HepG2 (cell line): ENCODE data around the gene MSANTD2. TPM values are rescaled to one million over a fixed set of nuclear protein-coding genes. Genes with fewer than 3 reads are reported as not detected.

Source experiments
- EHMT2 ChIP-seq: fragments of 200-600 bp; sonication (generic); IDR thresholded peaks from 2 replicates; pipeline ENCODE4 v1.7.0; 2017; ENCODE audit warnings: antibody characterized with exemption, low read depth, low read length, borderline replicate concordance
- GABPB1 ChIP-seq: IDR thresholded peaks from 2 replicates; pipeline ENCODE4 v1.6.1; 2016; ENCODE audit warnings: mild to moderate bottlenecking, missing genetic modification reagents, moderate library complexity, missing compliant biosample characterization
- HMGA1 ChIP-seq: sonication (generic); formaldehyde crosslinking; conservative IDR thresholded peaks from 2 replicates; pipeline ENCODE4 v1.4.0; 2020; ENCODE audit warnings: missing genetic modification reagents
- KDM6A ChIP-seq: IDR thresholded peaks from 2 replicates; pipeline ENCODE4 v1.6.1; 2016; ENCODE audit warnings: low read depth
- PITX1 ChIP-seq: sonication (generic); formaldehyde crosslinking; IDR thresholded peaks from 2 replicates; pipeline ENCODE4 v1.5.1; 2020; ENCODE audit warnings: mild to moderate bottlenecking, missing genetic modification reagents
- SIX1 ChIP-seq: sonication (generic); formaldehyde crosslinking; IDR thresholded peaks from 2 replicates; pipeline ENCODE4 v1.4.0; 2020; ENCODE audit warnings: missing genetic modification reagents, borderline replicate concordance
- SP2 ChIP-seq: sonication (generic); formaldehyde crosslinking; IDR thresholded peaks from 2 replicates; pipeline ENCODE4 v1.5.1; 2020; ENCODE audit warnings: mild to moderate bottlenecking, missing genetic modification reagents
- THYN1 ChIP-seq: sonication (generic); formaldehyde crosslinking; IDR thresholded peaks from 2 replicates; pipeline ENCODE4 v1.8.1; 2023; ENCODE audit warnings: low read depth, mild to moderate bottlenecking, moderate library complexity, missing genetic modification reagents, borderline replicate concordance
- TOE1 ChIP-seq: sonication (generic); formaldehyde crosslinking; IDR thresholded peaks from 2 replicates; pipeline ENCODE4 v1.4.0; 2020; ENCODE audit warnings: mild to moderate bottlenecking, missing genetic modification reagents
- ZBTB1 ChIP-seq: sonication (generic); formaldehyde crosslinking; IDR thresholded peaks from 2 replicates; pipeline ENCODE4 v1.4.0; 2020; ENCODE audit warnings: missing genetic modification reagents, borderline replicate concordance
- ZC3H4 ChIP-seq: sonication (generic); formaldehyde crosslinking; IDR thresholded peaks from 2 replicates; pipeline ENCODE4 v1.4.0; 2020; ENCODE audit warnings: missing genetic modification reagents, borderline replicate concordance
- ZNF232 ChIP-seq: sonication (generic); formaldehyde crosslinking; IDR thresholded peaks from 2 replicates; pipeline ENCODE4 v1.4.0; 2020; ENCODE audit warnings: missing genetic modification reagents, borderline replicate concordance
- ZNF251 ChIP-seq: sonication (generic); formaldehyde crosslinking; IDR thresholded peaks from 2 replicates; pipeline ENCODE4 v1.9.0; 2021; ENCODE audit warnings: mild to moderate bottlenecking, missing genetic modification reagents
- ZNF256 ChIP-seq: sonication (generic); formaldehyde crosslinking; conservative IDR thresholded peaks from 2 replicates; pipeline ENCODE4 v1.4.0; 2020; ENCODE audit warnings: missing genetic modification reagents
- ZNF343 ChIP-seq: sonication (generic); formaldehyde crosslinking; IDR thresholded peaks from 2 replicates; pipeline ENCODE4 v1.4.0; 2020; ENCODE audit warnings: mild to moderate bottlenecking, missing genetic modification reagents
- ZNF430 ChIP-seq: sonication (generic); formaldehyde crosslinking; IDR thresholded peaks from 2 replicates; pipeline ENCODE4 v1.9.0; 2021; ENCODE audit warnings: mild to moderate bottlenecking, missing genetic modification reagents
- ZNF644 ChIP-seq: IDR thresholded peaks from 2 replicates; pipeline ENCODE4 v1.6.1; 2016; ENCODE audit warnings: low read depth
- ZNF713 ChIP-seq: sonication (generic); formaldehyde crosslinking; IDR thresholded peaks from 2 replicates; pipeline ENCODE4 v1.4.0; 2020; ENCODE audit warnings: mild to moderate bottlenecking, missing genetic modification reagents
- ZNF773 ChIP-seq: sonication (generic); formaldehyde crosslinking; IDR thresholded peaks from 2 replicates; pipeline ENCODE4 v1.4.0; 2020; ENCODE audit warnings: missing genetic modification reagents, borderline replicate concordance
- polyA plus RNA-seq, 8 experiments: library from polyadenylated mRNA; depleted of rRNA in 3 of 8; stranded (reverse) in 7 of 8; unstranded in 1 of 8; fragments of >200 nt; fragmentation: Illumina TruSeq in 4 of 8; extraction: Trizol in 4 of 8; gene quantifications; 2 replicates each; pipeline versions ENCODE4 v1.2.1 to v1.2.3, GENCODE V29; 2011 to 2016; ENCODE audit warnings: low read depth in 4 of 8, missing spikeins in 1 of 8, mixed read lengths in 1 of 8; ENCODE audit not compliant: insufficient read depth in 1 of 8
- total RNA-seq, 5 experiments: library from RNA; depleted of rRNA; stranded (reverse); fragments of >200 nt; fragmentation: Illumina TruSeq; extraction: Trizol; gene quantifications; 2 replicates each; pipeline ENCODE4 v1.2.3, GENCODE V29; 2016; ENCODE audit warnings: low read depth in 1 of 5
- TF ChIP-seq, protein P1 (sequence below): sonication (generic); formaldehyde crosslinking; IDR thresholded peaks from 2 replicates; pipeline ENCODE4 v1.4.0; 2020; ENCODE audit warnings: missing genetic modification reagents
- TF ChIP-seq, protein P2 (sequence below): sonication (generic); formaldehyde crosslinking; IDR thresholded peaks from 2 replicates; pipeline ENCODE4 v1.9.0; 2021; ENCODE audit warnings: missing genetic modification reagents, borderline replicate concordance
- TF ChIP-seq, protein P3 (sequence below): sonication (generic); formaldehyde crosslinking; IDR thresholded peaks from 2 replicates; pipeline ENCODE4 v1.4.0; 2020; ENCODE audit warnings: missing genetic modification reagents, borderline replicate concordance
- TF ChIP-seq, protein P4 (sequence below): sonication (generic); formaldehyde crosslinking; IDR thresholded peaks from 2 replicates; pipeline ENCODE4 v1.8.1; 2023; ENCODE audit warnings: mild to moderate bottlenecking, moderate library complexity, missing genetic modification reagents

Gene MSANTD2
- total and polyA plus RNA-seq, 2 of the 13 experiments (the other 11 are each of a cell fraction or from before 2014, with no cell fraction given): 8.7 to 10.1 TPM

DNA sequence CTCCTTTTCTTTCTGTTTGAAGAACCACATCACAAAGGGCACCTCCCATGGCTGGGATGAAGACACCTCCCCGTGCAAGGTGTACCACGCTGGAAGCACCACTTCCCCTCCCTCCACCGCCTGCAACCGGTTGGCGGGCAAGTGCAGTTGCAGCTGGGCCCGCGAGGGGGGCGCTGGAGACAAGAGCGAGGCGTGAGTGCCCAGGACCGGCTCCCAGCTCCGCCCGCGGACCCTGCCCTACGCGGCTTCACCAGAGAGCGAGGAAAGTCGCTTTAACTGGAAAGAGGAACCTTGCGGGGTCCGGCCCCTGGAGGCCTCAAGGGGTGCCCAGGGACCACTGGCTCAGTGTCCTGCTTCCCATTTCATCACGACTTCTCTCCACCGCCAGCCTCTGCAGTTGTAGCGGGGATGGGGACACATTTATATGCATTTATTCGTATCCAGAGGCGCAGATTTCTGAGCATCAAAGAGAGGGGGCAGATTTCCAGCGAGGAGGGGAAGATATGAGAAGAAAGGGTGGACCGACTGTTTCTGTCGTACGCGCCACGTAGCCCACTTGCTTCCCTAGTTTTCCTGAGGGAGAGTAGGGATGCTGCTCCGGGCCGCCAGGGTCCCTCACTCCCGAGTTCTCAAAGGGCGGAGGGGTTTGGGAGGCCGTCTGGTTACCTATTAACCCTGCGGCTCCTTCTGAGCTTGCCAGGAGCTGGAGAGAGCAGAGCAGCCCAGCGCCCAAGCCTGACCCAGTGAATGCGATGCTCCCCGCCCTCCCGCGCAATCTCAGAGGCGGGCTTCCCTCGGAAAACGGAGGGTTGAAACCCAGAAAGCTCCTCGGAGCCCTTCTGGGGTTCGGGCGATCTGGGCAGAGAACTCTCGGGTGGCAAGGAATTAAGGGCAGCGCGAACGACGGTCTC lies 41.6 kb downstream of the MSANTD2 start (continued):
- TF ChIP-seq ZNF713 (CRISPR knock-in tag) (no peak), EHMT2 (no peak), THYN1 (CRISPR knock-in tag) (no peak), ZBTB1 (CRISPR knock-in tag) (no peak), PITX1 (CRISPR knock-in tag) (no peak), ZNF251 (CRISPR knock-in tag) (no peak), ZNF644 (CRISPR knock-in tag) (0 out of 2 replicates have a peak, but pooled peaks have one; percentile 31), ZNF430 (CRISPR knock-in tag) (no peak), GABPB1 (CRISPR knock-in tag) (peak; percentile 59), TOE1 (CRISPR knock-in tag) (no peak), ZNF343 (CRISPR knock-in tag) (no peak), ZNF256 (CRISPR knock-in tag) (no peak), HMGA1 (CRISPR knock-in tag) (no peak), ZC3H4 (CRISPR knock-in tag) (no peak), KDM6A (CRISPR knock-in tag) (no peak), SP2 (CRISPR knock-in tag) (no peak), SIX1 (CRISPR knock-in tag) (no peak), ZNF773 (CRISPR knock-in tag) (no peak), ZNF232 (CRISPR knock-in tag) (no peak)
- TF ChIP-seq, protein P1, sequence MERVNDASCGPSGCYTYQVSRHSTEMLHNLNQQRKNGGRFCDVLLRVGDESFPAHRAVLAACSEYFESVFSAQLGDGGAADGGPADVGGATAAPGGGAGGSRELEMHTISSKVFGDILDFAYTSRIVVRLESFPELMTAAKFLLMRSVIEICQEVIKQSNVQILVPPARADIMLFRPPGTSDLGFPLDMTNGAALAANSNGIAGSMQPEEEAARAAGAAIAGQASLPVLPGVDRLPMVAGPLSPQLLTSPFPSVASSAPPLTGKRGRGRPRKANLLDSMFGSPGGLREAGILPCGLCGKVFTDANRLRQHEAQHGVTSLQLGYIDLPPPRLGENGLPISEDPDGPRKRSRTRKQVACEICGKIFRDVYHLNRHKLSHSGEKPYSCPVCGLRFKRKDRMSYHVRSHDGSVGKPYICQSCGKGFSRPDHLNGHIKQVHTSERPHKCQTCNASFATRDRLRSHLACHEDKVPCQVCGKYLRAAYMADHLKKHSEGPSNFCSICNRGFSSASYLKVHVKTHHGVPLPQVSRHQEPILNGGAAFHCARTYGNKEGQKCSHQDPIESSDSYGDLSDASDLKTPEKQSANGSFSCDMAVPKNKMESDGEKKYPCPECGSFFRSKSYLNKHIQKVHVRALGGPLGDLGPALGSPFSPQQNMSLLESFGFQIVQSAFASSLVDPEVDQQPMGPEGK (CRISPR knock-in tag): peak; percentile 55; the same call in 1 of the 2 replicates
- TF ChIP-seq, protein P2, sequence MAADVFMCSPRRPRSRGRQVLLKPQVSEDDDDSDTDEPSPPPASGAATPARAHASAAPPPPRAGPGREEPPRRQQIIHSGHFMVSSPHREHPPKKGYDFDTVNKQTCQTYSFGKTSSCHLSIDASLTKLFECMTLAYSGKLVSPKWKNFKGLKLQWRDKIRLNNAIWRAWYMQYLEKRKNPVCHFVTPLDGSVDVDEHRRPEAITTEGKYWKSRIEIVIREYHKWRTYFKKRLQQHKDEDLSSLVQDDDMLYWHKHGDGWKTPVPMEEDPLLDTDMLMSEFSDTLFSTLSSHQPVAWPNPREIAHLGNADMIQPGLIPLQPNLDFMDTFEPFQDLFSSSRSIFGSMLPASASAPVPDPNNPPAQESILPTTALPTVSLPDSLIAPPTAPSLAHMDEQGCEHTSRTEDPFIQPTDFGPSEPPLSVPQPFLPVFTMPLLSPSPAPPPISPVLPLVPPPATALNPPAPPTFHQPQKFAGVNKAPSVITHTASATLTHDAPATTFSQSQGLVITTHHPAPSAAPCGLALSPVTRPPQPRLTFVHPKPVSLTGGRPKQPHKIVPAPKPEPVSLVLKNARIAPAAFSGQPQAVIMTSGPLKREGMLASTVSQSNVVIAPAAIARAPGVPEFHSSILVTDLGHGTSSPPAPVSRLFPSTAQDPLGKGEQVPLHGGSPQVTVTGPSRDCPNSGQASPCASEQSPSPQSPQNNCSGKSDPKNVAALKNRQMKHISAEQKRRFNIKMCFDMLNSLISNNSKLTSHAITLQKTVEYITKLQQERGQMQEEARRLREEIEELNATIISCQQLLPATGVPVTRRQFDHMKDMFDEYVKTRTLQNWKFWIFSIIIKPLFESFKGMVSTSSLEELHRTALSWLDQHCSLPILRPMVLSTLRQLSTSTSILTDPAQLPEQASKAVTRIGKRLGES (CRISPR knock-in tag): no peak
- TF ChIP-seq, protein P3, sequence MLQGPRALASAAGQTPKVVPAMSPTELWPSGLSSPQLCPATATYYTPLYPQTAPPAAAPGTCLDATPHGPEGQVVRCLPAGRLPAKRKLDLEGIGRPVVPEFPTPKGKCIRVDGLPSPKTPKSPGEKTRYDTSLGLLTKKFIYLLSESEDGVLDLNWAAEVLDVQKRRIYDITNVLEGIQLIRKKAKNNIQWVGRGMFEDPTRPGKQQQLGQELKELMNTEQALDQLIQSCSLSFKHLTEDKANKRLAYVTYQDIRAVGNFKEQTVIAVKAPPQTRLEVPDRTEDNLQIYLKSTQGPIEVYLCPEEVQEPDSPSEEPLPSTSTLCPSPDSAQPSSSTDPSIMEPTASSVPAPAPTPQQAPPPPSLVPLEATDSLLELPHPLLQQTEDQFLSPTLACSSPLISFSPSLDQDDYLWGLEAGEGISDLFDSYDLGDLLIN (CRISPR knock-in tag): no peak
- TF ChIP-seq, protein P4, sequence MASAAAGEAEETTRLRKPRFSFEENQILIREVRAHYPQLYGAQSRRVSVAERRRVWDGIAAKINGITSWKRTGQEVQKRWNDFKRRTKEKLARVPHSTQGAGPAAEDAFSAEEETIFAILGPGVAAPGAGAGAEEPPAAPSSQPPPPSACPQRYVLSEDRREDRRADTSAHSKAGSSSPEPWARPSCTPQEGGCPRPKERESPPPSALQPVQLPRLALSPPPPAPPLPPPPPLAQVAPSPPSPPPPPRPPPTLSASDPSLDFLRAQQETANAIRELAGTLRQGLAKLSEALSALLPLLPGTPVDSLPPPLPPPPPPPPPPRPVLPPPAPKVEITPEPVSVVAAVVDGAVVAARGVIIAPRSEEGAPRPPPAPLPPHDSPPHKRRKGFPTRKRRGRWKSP (CRISPR knock-in tag): peak; percentile 32; the same call in 1 of the 2 replicates
